GM18951 (cell line): Measurements from ENCODE around the gene CREB1.

Experiments
- POLR2A ChIP-seq: IDR thresholded peaks from 4 replicates; pipeline ENCODE4 v1.6.1; 2011; ENCODE audit warnings: mild to moderate bottlenecking; ENCODE audit not compliant: insufficient read length, insufficient read depth; ENCODE audit errors: extremely low read depth
- in situ Hi-C: fragments of 300-500 bp; cut with MboI; formaldehyde crosslinking; loops from one replicate; pipeline ENCODE4 v1.12.0; 2022; ENCODE audit warnings: low sequenced_read_pairs, mixed read lengths, inconsistent platforms; ENCODE audit not compliant: unreplicated experiment

The CREB1 gene

DNA sequence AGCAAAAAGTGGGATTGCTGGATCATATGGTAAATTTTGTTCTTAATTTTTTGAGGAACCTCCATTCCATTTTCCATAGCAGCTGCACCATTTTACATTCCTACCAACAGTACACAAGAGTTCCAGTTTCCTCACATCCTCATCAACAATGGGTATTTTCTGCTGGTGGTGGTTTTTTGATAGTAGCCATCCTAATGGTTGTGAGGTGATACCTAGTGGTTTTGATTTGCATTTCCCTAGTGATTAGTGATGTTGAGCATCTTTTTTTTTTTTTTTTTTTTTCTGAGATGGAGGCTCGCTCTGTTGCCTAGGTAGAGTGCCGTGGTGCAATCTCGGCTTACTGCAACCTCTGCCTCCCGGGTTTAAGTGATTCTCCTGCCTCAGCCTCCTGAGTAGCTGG, 65.0 kb downstream of the CREB1 start:
- TF ChIP-seq POLR2A = no peak
- in situ Hi-C loops = no loop called here

DNA sequence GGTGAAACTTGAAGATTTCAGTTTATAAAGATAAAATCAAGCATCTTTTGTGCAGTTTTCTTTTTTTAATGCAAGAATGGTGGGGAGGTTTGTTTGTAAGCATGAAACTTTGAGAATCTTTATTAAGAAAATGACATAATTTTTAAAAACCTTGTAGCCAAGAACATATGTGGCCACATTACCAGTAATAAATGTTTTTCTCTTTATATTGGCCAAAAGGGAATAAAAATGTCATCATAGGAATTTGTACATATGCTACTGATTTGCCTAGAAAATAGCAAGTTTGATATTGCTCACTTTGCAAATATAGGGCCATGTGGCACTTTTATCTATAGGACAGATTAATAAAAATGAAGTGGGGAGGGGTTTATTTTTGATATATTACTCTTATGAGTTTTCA, 69.9 kb downstream of the CREB1 start:
- in situ Hi-C loops = no loop called here
- TF ChIP-seq POLR2A = no peak

DNA sequence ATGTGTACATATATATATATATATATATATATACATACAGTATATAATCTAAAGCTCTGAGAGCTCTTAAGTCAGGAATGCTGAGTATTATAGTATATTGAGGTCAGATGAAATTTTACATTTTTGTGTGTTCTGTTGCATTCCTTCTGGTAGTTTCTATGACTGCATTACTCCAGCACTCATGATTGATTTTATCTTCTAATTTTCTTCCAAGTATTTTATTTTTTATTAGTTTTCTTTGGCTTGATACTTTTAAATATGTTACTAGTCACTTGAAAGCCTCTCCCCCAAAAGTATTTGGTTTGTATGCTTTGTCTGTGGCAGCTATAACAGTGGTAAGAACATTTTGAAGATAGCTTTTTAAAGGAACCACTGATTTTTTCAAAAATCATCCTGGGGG, 70.5 kb downstream of the CREB1 start:
- no peak for TF ChIP-seq POLR2A
- in situ Hi-C loops = no loop called here

DNA sequence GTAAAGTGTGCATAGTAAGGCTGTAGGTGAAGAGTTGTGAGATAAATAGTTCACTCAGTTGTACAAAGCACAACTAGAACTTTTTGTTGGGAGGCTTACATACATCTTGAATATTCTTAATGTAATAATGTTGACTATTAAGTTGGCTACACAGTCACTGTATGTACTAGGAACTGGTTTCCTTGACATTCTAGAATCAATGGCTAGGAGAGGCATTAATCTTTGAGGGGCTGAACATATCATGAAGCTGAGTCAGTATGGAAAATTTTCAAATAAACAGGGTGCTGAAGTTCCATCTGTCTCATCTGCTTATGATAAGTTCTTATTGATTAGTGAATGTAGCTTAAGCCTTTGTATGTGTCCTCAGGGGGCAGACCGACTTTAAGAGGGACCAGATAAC, 72.0 kb downstream of the CREB1 start:
- TF ChIP-seq POLR2A = no peak
- in situ Hi-C loops = no loop called here

DNA sequence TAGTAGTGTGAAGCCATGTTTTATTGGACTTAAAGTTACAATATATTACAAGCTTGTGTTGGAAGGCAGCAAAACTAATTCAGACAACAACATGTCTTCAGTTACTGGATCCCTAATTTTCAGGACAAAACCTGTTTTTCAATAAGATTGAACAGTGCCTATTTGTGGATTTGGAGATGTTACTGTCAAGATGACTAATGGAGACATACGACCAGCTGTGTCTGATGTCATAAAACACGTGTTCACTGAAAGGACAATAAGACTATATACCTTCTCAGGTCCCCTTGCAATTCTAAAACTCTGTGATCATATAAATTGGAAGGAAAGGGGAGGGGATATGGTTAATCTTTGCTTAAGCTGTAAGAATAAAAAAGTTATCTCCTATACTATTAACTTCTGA, 73.7 kb downstream of the CREB1 start:
- no peak for TF ChIP-seq POLR2A
- in situ Hi-C loops = no loop called here

DNA sequence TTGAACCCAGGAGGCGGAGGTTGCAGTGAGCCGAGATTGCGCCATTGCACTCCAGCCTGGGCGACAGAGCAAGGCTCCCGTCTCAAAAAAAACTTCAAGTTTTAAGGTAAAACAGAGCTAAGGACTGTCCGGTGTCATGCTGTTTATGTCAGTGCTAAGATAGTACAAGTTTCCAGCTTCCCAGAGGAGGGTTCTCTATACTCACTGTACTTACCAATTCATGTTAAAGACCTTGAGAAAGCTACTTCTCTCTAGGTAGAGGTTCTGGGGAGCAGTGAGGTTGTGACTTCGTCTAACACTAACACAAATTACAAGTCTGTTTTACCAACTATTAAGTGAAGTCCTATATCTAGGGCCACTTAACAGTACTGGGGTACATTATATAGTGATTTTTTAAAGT, 76.6 kb downstream of the CREB1 start:
- in situ Hi-C loops = no loop called here
- no peak for TF ChIP-seq POLR2A

DNA sequence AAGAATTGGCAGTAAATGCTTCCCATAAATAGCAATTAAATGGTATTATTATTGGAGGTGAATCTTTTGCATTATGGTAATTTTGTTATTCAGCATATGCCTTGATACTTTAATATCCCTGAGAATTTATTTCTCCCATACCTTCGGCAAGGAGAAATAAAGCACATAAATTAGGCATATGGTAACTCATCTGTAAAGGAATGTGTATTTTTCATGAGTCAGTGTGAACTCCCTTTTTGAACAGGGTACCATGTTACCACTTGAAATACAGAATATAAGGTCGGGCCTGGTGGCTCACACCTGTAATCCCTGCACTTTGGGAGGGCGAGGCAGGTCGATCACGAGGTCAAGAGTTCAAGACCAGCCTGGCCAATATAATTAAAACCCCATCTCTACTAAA, 77.1 kb downstream of the CREB1 start:
- in situ Hi-C loops = no loop called here
- no peak for TF ChIP-seq POLR2A

DNA sequence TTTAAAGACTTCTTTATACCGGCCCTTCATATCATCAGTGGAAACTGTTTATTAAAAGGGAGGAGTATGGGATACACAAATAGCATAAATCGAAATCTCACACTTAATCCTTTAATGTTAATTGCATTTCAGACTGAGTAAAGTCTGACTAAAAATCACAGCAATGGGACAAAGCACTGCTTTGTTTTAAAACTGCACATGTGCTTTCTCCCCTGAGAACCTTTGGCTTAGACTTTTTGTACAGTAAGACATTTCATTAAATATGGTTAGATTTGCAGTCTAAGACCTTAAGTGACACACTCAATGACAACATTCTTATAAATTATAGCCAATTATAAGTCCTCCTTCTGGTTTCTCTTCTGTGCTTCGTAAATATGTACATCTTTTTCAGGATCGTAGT, 83.0 kb downstream of the CREB1 start:
- in situ Hi-C loops = no loop called here
- TF ChIP-seq POLR2A = no peak

DNA sequence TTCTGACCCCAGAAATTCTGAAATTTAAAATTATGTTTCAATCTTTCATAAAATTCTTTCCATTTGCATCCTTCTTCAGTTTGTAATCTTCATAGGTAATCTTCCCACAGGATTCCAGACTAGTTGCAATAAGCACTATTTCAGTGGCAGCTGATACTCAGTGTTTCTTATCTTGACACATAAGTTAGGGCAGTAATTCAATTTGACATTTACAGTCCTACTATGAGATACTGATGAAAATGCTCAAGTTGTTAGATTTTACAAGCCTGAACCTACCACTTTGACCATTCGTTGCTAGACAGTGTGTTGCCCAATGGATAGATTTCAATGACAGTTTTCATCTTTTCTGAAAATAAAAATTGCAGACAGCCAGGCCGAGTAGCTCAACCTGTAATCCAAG, 85.1 kb downstream of the CREB1 start:
- in situ Hi-C loops = no loop called here
- no peak for TF ChIP-seq POLR2A

DNA sequence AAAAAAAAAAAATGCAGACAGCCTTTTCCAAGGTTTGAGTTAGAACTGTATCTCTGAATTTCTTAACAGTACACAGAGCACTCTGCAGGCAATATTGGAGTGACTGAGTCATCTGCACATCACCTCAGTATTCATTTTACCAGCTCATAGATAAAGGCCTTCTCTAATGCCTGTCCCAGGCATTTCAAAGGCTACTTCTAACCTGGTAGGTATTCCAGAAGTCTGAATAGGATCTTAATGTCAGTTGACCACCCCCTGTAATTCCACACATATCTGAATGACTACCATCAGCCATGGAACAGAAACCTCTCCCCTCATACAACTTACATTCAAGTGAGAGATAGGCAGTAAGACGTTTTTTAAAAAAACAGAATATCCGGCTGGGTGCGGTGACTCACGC, 86.4 kb downstream of the CREB1 start:
- in situ Hi-C loops = no loop called here
- no peak for TF ChIP-seq POLR2A

DNA sequence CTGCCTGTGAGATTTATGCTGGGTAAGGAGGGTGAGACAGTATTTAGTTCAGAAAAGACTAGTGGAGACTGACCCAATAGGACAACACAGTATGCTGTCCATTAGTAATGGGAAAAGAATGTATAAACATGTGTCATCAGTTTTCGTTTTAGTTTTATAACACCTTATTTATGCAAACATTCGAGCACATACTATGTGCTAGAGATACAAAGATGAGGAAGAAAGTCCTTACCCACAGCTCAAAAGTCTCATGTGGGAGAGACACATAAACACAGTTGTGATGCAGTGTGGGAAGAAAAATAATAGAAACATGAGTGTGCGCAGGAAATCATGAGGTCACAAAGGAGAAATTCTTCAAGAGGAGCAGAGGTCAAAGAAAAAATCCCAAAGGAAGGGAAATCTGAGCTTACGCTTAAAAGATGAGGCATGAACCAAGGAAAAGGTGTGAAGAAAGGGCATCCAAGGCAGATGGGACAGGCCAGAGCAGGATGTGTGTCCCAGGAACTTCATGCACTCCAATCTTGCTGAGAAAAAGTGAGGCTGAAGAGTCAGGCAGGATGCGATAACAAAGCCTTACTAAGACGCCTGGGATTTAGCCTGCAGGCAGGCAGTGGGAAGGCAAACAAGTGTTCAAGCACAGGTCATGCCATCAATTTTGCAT, 87.4 kb downstream of the CREB1 start:
- in situ Hi-C loops = no loop called here
- TF ChIP-seq POLR2A = no peak

DNA sequence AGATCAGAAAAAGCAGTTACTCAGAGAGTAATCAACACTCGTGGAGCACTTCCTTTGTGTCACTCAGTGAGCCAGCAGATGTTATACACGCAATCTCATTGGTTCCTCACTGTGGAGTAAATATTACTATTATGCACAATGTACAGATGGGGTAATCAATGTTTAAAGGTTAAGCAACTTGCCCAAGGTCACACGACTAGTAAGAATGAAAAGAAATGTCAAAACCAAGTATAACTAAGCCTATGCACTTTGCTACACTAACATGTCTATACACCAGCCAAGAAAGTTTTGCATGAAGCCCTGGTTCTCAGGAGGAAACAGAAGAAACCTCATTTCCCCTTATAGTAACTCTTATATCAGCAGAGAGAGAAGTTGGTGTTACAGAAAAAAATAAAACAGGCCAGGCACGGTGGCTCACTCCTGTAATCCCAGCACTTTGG, 90.0 kb downstream of the CREB1 start:
- in situ Hi-C loops = no loop called here
- TF ChIP-seq POLR2A = no peak

DNA sequence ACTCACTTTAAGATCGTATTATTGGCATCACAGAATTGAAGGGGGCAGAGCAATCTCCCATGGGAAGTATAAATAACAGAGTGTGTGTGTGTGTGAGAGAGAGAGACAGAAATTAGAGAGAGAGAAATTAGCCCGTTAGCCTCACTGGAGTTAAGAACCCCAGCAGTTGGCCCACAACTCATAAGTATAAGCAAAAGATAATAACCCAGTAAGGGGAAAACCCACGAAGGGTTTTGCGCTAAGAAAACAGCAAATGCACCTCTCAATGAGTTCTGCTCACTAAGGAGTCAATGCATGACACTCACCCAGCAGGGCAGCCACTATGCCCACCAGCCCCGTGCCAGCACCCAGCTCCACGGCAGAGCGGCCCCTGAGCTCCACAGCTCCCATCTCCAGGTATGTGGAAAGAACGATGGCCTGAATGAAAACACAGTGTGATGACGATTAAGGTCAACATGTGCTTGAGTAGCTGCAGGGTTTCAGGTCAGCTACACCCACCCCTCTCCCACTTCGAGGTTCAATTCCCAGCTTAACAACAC, 91.8 kb downstream of the CREB1 start:
- in situ Hi-C loops = no loop called here
- no peak for TF ChIP-seq POLR2A

DNA sequence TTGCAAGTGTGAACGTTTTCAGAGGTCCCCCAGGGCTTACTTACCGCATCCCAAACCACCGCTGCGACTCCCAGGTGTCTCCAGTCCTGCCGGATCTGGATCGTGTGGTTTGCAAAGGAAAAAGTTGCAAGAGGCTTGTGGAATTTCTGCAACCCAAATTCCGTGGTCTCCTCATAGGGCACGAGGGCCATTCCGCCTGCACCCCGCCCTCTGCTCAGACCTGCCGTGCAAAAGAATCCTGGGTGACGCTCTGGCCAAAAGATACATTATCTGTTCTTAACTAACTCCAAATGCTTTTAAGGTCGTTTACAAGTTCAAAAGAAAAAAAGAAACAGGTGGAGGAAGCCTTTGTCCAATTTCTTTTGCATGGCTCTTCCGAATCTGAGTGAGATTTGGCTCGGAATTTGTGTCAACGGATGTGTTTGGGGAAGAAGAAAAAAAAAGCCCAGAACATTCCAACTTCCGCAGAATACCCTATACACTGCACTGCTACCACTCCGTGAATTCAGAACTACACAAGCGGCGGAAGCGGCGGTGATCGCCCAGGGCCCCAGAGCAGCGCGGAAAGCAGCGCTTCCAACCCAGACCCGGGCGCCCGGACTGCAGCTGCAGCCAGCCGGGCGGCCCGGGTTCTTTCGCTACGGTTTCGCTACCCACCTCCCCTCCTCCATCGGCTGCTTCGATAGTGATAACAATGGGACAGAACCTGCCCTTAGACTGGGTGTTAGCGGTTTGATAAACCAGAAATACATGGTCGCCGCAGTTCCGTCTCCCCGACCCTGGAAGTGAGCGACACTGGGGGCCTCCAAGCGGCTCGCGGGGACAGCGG, 94.6 kb downstream of the CREB1 start:
- in situ Hi-C loops = loop anchor here (25.0 kb wide), 1 partner anchor 413 kb away; the partner anchor contains the start of gene PLEKHM3
- TF ChIP-seq POLR2A = peak; percentile 58
